Nephron (organoid): Measurements from ENCODE around the gene PPM1B.

Experiments
- H3K27ac Mint-ChIP-seq, 3 experiments: 2 replicates each; pipeline ENCODE4 v1.8.0; 2020; ENCODE audit warnings: mixed read lengths in 3 of 3, mild to moderate bottlenecking in 2 of 3, moderate library complexity in 1 of 3
- H3K27me3 Mint-ChIP-seq: 2 replicates; pipeline ENCODE4 v1.8.0; 2021; ENCODE audit warnings: low read depth, mild to moderate bottlenecking, moderate library complexity, mixed read lengths
- H3K36me3 Mint-ChIP-seq: 2 replicates; pipeline ENCODE4 v1.8.0; 2020; ENCODE audit warnings: low read depth, mixed read lengths
- H3K4me1 Mint-ChIP-seq: 2 replicates; pipeline ENCODE4 v1.8.0; 2020; ENCODE audit warnings: mixed read lengths
- H3K4me3 Mint-ChIP-seq, 3 experiments: 2 replicates each; pipeline ENCODE4 v1.8.0; 2020; ENCODE audit warnings: mild to moderate bottlenecking in 3 of 3, mixed read lengths in 3 of 3, moderate library complexity in 2 of 3
- H3K9me3 Mint-ChIP-seq: 2 replicates; pipeline ENCODE4 v1.8.0; 2020; ENCODE audit warnings: mixed read lengths
- CTCF ChIP-seq, 3 experiments: fragments of 200-600 bp; sonication (generic); IDR thresholded peaks; one replicate each; pipeline ENCODE4 v1.5.0; 2021; ENCODE audit warnings: antibody characterized with exemption in 3 of 3; ENCODE audit not compliant: unreplicated experiment in 3 of 3

PPM1B gene

DNA sequence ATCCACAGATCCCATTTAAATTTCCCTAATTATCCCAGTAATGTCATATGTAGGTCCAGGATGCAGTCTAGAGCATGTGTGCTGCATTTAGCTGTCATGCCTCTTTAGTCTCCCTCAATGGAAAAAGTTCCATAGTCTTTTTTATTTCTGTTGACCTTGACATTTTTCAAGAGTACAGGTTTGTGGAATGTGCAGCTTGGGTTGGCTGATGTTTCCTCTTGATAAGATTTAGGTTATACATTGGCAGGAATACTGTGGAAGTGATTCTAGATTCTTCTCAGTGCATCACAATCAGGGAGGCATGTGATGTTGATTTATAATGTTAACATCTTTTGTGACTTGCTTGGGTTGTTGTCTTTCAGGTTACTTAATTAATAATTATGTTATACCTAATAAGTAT is 42.5 kb downstream of the PPM1B start:
- peaks cover 48% of the 10 kb centered on the region for H3K36me3 Mint-ChIP-seq
- no peak for TF ChIP-seq CTCF (IDR thresholded peaks at IDR 0.05; ENCODE audit: unreplicated experiment in 3 of 3)
- H3K27ac Mint-ChIP-seq = no peak overlapping the region
- no peak overlapping the region for H3K4me3 Mint-ChIP-seq
- H3K27me3 Mint-ChIP-seq = no peaks in the 10 kb centered on the region
- no peaks in the 10 kb centered on the region for H3K4me1 Mint-ChIP-seq
- H3K9me3 Mint-ChIP-seq = peaks cover 6% of the 10 kb centered on the region

GRCh38 chr2:44212302-44212701 is 43.6 kb downstream of the PPM1B start:
- no peak for TF ChIP-seq CTCF (IDR thresholded peaks at IDR 0.05; ENCODE audit: unreplicated experiment in 3 of 3)
- H3K4me3 Mint-ChIP-seq = no peak overlapping the region
- H3K27me3 Mint-ChIP-seq = no peaks in the 10 kb centered on the region
- H3K4me1 Mint-ChIP-seq = no peaks in the 10 kb centered on the region
- no peak overlapping the region for H3K27ac Mint-ChIP-seq
- peaks cover 6% of the 10 kb centered on the region for H3K9me3 Mint-ChIP-seq
- H3K36me3 Mint-ChIP-seq = peaks cover 48% of the 10 kb centered on the region

DNA sequence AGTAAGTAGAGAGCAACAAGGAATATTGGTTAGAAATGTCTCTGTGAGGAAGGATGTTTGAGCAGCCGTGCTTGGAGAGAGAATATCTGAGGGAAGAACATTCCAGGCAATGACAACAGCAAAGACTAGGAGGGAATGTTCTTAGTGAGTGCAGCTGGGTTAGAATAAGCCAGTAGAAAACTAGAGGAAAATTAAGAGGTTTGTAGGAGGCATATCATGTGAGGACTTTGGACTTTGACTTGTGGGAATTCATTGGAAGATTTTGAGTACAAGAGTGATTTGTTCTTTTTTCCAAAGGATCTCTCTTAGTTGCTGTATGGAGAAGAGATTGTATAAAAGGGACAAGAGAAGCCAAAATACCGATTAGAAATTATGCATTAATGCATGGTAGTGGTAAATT is 47.2 kb downstream of the PPM1B start:
- no peak for TF ChIP-seq CTCF (IDR thresholded peaks at IDR 0.05; ENCODE audit: unreplicated experiment in 3 of 3)
- H3K36me3 Mint-ChIP-seq = peaks cover 35% of the 10 kb centered on the region
- no peaks in the 10 kb centered on the region for H3K27me3 Mint-ChIP-seq
- H3K9me3 Mint-ChIP-seq = no peaks in the 10 kb centered on the region
- H3K4me3 Mint-ChIP-seq = no peak overlapping the region
- H3K27ac Mint-ChIP-seq = no peak overlapping the region
- H3K4me1 Mint-ChIP-seq = no peaks in the 10 kb centered on the region

DNA sequence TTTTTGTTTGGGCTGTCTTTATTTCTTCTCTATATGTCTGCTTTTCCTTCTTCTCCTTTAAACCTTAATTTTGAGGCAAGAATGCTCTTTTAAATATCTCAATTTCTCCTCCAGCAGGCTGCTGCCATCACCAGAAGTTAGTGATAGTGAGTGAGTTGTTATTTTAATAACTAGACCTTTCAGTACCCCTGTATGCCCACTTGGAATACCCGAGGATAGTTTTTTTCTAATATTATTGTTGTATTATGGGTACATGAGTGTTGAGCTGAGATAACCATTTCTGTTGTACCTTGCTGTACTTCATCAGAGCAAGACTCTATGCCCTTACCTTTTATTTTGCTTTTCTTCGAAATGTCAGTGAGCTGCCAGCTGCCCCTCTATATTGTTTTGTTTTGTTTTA is 50.1 kb downstream of the PPM1B start:
- no peaks in the 10 kb centered on the region for H3K27me3 Mint-ChIP-seq
- no peak for TF ChIP-seq CTCF (IDR thresholded peaks at IDR 0.05; ENCODE audit: unreplicated experiment in 3 of 3)
- no peak overlapping the region for H3K27ac Mint-ChIP-seq
- H3K36me3 Mint-ChIP-seq = peaks cover 19% of the 10 kb centered on the region
- H3K4me1 Mint-ChIP-seq = no peaks in the 10 kb centered on the region
- H3K9me3 Mint-ChIP-seq = no peaks in the 10 kb centered on the region
- H3K4me3 Mint-ChIP-seq = no peak overlapping the region

DNA sequence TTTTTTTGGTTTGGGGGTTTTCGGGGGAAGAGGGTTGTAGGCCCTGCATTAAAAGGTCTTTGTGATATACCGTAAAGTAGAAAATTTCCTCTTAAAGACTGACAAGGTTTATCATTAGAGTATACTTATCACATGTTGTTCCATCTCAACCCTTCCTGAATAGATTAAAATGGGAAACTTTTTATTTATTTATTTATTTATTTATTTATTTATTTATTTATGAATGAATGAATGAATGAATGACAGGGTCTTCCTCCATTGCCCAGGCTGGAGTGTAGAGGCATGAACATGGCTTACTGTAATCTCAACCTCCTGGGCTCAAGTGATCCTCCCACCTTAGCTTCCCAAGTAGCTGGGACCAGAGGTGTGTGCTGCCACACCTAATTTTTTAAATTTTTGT is 58.1 kb downstream of the PPM1B start:
- Mint-ChIP-seq H3K36me3 (peaks cover 15% of the 10 kb centered on the region), H3K27ac (no peak overlapping the region), H3K4me1 (no peaks in the 10 kb centered on the region), H3K27me3 (no peaks in the 10 kb centered on the region), H3K4me3 (no peak overlapping the region), H3K9me3 (no peaks in the 10 kb centered on the region)
- no peak for TF ChIP-seq CTCF (IDR thresholded peaks at IDR 0.05; ENCODE audit: unreplicated experiment in 3 of 3)

DNA sequence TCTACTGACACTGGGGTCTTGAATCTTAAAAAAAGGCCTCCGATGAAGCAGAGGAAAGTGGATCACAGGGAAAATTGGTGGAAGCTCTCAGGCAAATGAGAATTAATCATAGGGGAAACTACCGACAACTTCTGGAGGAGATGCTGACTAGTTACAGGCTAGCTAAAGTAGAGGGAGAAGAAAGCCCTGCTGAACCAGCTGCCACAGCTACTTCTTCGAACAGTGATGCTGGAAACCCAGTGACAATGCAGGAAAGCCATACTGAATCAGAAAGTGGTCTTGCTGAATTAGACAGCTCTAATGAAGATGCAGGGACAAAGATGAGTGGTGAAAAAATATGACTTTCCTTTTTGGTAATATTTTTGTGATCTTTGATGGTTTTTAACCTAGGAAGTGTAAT is 61.7 kb downstream of the PPM1B start:
- Mint-ChIP-seq H3K4me3 (no peak overlapping the region), H3K4me1 (no peaks in the 10 kb centered on the region), H3K27ac (no peak overlapping the region), H3K36me3 (peaks cover 8% of the 10 kb centered on the region), H3K9me3 (no peaks in the 10 kb centered on the region), H3K27me3 (no peaks in the 10 kb centered on the region)
- TF ChIP-seq CTCF (IDR thresholded peaks at IDR 0.05; ENCODE audit: unreplicated experiment in 3 of 3) = no peak
